Skeletal muscle satellite cell (primary cell): ENCODE measurements around the gene BPIFB4.

ENCODE experiments used
- H3K27me3 ChIP-seq: 2 replicates; pipeline ENCODE4 v1.7.0; 2013; ENCODE audit warnings: low read length; ENCODE audit not compliant: control insufficient read depth, insufficient read depth
- H3K36me3 ChIP-seq: 2 replicates; pipeline ENCODE4 v1.7.0; 2013; ENCODE audit warnings: mild to moderate bottlenecking, control low read depth, low read length; ENCODE audit not compliant: insufficient read depth
- H3K4me1 ChIP-seq: 2 replicates; pipeline ENCODE4 v1.7.0; 2013; ENCODE audit warnings: low read length; ENCODE audit not compliant: control insufficient read depth, insufficient read depth
- H3K4me2 ChIP-seq: 2 replicates; pipeline ENCODE4 v1.7.0; 2013; ENCODE audit warnings: mild to moderate bottlenecking, low read length
- H3K4me3 ChIP-seq: 2 replicates; pipeline ENCODE4 v1.7.0; 2013; ENCODE audit warnings: low read length
- H3K9ac ChIP-seq: 2 replicates; pipeline ENCODE4 v1.7.0; 2013; ENCODE audit warnings: mild to moderate bottlenecking, low read depth, low read length, moderate library complexity
- H3K9me3 ChIP-seq: replicated peaks from 2 replicates; pipeline ENCODE4 v1.7.0; 2013; ENCODE audit warnings: mild to moderate bottlenecking, control low read depth, low read length

BPIFB4 gene

GRCh38 chr20:33062105-33062824, 17.2 kb upstream of the BPIFB4 start:
- no peak overlapping the region for H3K4me3 ChIP-seq
- H3K4me1 ChIP-seq: no peaks in the 10 kb centered on the region
- no peak overlapping the region for H3K9ac ChIP-seq
- no peaks in the 10 kb centered on the region for H3K36me3 ChIP-seq
- peaks cover 18% of the 10 kb centered on the region for H3K27me3 ChIP-seq
- no peak overlapping the region for H3K4me2 ChIP-seq
- H3K9me3 ChIP-seq: no peaks in the 10 kb centered on the region

- Histone ChIP-seq H3K9me3 (no peaks in the 10 kb centered on the region), H3K4me1 (no peaks in the 10 kb centered on the region), H3K4me2 (no peak overlapping the region), H3K36me3 (no peaks in the 10 kb centered on the region), H3K4me3 (no peak overlapping the region), H3K27me3 (peaks cover 21% of the 10 kb centered on the region), H3K9ac (no peak overlapping the region)
Observed at GRCh38 chr20:33062825-33063149, 16.7 kb upstream of the BPIFB4 start.

GRCh38 chr20:33063271-33063670, 16.2 kb upstream of the BPIFB4 start:
- no peaks in the 10 kb centered on the region for H3K9me3 ChIP-seq
- no peak overlapping the region for H3K9ac ChIP-seq
- H3K4me1 ChIP-seq: no peaks in the 10 kb centered on the region
- H3K4me3 ChIP-seq: no peak overlapping the region
- no peak overlapping the region for H3K4me2 ChIP-seq
- H3K27me3 ChIP-seq: peaks cover 25% of the 10 kb centered on the region
- H3K36me3 ChIP-seq: no peaks in the 10 kb centered on the region

- no peaks in the 10 kb centered on the region for H3K4me1 ChIP-seq
- H3K36me3 ChIP-seq: no peaks in the 10 kb centered on the region
- H3K9ac ChIP-seq: no peak overlapping the region
- H3K4me3 ChIP-seq: no peak overlapping the region
- peaks cover 33% of the 10 kb centered on the region for H3K27me3 ChIP-seq
- H3K9me3 ChIP-seq: no peaks in the 10 kb centered on the region
- no peak overlapping the region for H3K4me2 ChIP-seq
Observed at GRCh38 chr20:33064572-33065287, 14.7 kb upstream of the BPIFB4 start.

GRCh38 chr20:33065785-33066184, 13.7 kb upstream of the BPIFB4 start:
- Histone ChIP-seq H3K4me1 (no peaks in the 10 kb centered on the region), H3K9me3 (no peaks in the 10 kb centered on the region), H3K36me3 (no peaks in the 10 kb centered on the region), H3K4me3 (no peak overlapping the region), H3K4me2 (no peak overlapping the region), H3K27me3 (peaks cover 34% of the 10 kb centered on the region), H3K9ac (no peak overlapping the region)

GRCh38 chr20:33067806-33068205, 11.6 kb upstream of the BPIFB4 start:
- Histone ChIP-seq H3K9ac (no peak overlapping the region), H3K27me3 (peaks cover 32% of the 10 kb centered on the region), H3K4me1 (no peaks in the 10 kb centered on the region), H3K4me2 (no peak overlapping the region), H3K4me3 (no peak overlapping the region), H3K9me3 (no peaks in the 10 kb centered on the region), H3K36me3 (no peaks in the 10 kb centered on the region)

GRCh38 chr20:33068251-33068939, 11.0 kb upstream of the BPIFB4 start:
- no peak overlapping the region for H3K4me3 ChIP-seq
- H3K4me1 ChIP-seq: no peaks in the 10 kb centered on the region
- no peaks in the 10 kb centered on the region for H3K36me3 ChIP-seq
- H3K27me3 ChIP-seq: peaks cover 36% of the 10 kb centered on the region
- no peak overlapping the region for H3K9ac ChIP-seq
- no peak overlapping the region for H3K4me2 ChIP-seq
- H3K9me3 ChIP-seq: no peaks in the 10 kb centered on the region

- H3K27me3 ChIP-seq: peaks cover 37% of the 10 kb centered on the region
- no peak overlapping the region for H3K4me3 ChIP-seq
- H3K9me3 ChIP-seq: no peaks in the 10 kb centered on the region
- no peaks in the 10 kb centered on the region for H3K36me3 ChIP-seq
- H3K4me2 ChIP-seq: no peak overlapping the region
- H3K9ac ChIP-seq: no peak overlapping the region
- H3K4me1 ChIP-seq: no peaks in the 10 kb centered on the region
Observed at GRCh38 chr20:33069673-33070072, 9.8 kb upstream of the BPIFB4 start.

- Histone ChIP-seq H3K4me2 (no peak overlapping the region), H3K36me3 (no peaks in the 10 kb centered on the region), H3K9ac (no peak overlapping the region), H3K4me3 (no peak overlapping the region), H3K9me3 (no peaks in the 10 kb centered on the region), H3K4me1 (no peaks in the 10 kb centered on the region), H3K27me3 (peaks cover 42% of the 10 kb centered on the region)
Observed at GRCh38 chr20:33070111-33071053, 9.1 kb upstream of the BPIFB4 start.

- peaks cover 43% of the 10 kb centered on the region for H3K27me3 ChIP-seq
- H3K9ac ChIP-seq: no peak overlapping the region
- no peaks in the 10 kb centered on the region for H3K36me3 ChIP-seq
- H3K9me3 ChIP-seq: no peaks in the 10 kb centered on the region
- no peak overlapping the region for H3K4me3 ChIP-seq
- H3K4me2 ChIP-seq: no peak overlapping the region
- H3K4me1 ChIP-seq: no peaks in the 10 kb centered on the region
Observed at GRCh38 chr20:33071198-33071597, 8.2 kb upstream of the BPIFB4 start.

- no peak overlapping the region for H3K4me3 ChIP-seq
- H3K9ac ChIP-seq: no peak overlapping the region
- peaks cover 38% of the 10 kb centered on the region for H3K27me3 ChIP-seq
- H3K4me1 ChIP-seq: no peaks in the 10 kb centered on the region
- no peak overlapping the region for H3K4me2 ChIP-seq
- no peaks in the 10 kb centered on the region for H3K9me3 ChIP-seq
- H3K36me3 ChIP-seq: no peaks in the 10 kb centered on the region
Observed at GRCh38 chr20:33072362-33072761, 7.1 kb upstream of the BPIFB4 start.
